Prostate gland (tissue), 2 donors: ENCODE data around the gene PFDN1. TPM values are rescaled to one million over a fixed set of nuclear protein-coding genes. Genes with fewer than 3 reads are reported as not detected.

ENCODE experiments used
- DNase-seq: peaks from one replicate; pipeline ENCODE4 v3.0.0-alpha.2; 2019; ENCODE audit warnings: low spot score
- H3K27ac ChIP-seq, 2 donors: fragments of 200-600 bp; sonication (generic); 2 replicates each; pipeline ENCODE4 v1.5.1; 2017 to 2019
- H3K27me3 ChIP-seq: fragments of 200-600 bp; sonication (generic); replicated peaks from 2 replicates; pipeline ENCODE4 v1.5.1; 2019; ENCODE audit not compliant: insufficient read depth
- H3K36me3 ChIP-seq, 2 donors: fragments of 200-600 bp; sonication (generic); 1 replicate in 1 of 2; 2 replicates in 1 of 2; pipeline versions ENCODE4 v1.5.1 to v1.8.1; 2017 to 2019
- H3K4me1 ChIP-seq: fragments of 200-600 bp; sonication (generic); replicated peaks from 2 replicates; pipeline ENCODE4 v1.5.1; 2019
- H3K4me3 ChIP-seq, 2 donors: fragments of 200-600 bp; sonication (generic); 2 replicates each; pipeline ENCODE4 v1.5.1; 2017 to 2019
- H3K9me3 ChIP-seq: fragments of 200-600 bp; sonication (generic); 2 replicates; pipeline ENCODE4 v1.5.1; 2017
- CTCF ChIP-seq, 4 experiments: fragments of 200-600 bp in 2 of 4; fragments of 450-650 bp in 2 of 4; sonication (generic) in 2 of 4; IDR thresholded peaks; 1 replicate in 3 of 4; 2 replicates in 1 of 4; pipeline ENCODE4 v1.5.1; 2016 to 2019; ENCODE audit warnings: antibody characterized with exemption in 4 of 4, mild to moderate bottlenecking in 2 of 4, moderate library complexity in 2 of 4
- POLR2A ChIP-seq: fragments of 450-650 bp; IDR thresholded peaks from one replicate; pipeline ENCODE4 v1.6.1; 2016; ENCODE audit warnings: antibody characterized with exemption, mild to moderate bottlenecking
- POLR2AphosphoS5 ChIP-seq: sonication (generic); formaldehyde crosslinking; IDR thresholded peaks from one replicate; pipeline ENCODE4 v1.6.1; 2017; ENCODE audit warnings: antibody characterized with exemption
- WGBS: methylation state at CpG from one replicate; pipeline ENCODE4 v1.1.5; 2018; 5-methylcytosine and 5-hydroxymethylcytosine counted together
- intact Hi-C: fragments of 100-400 bp; cut with DNase I; formaldehyde crosslinking; loops from one replicate; pipeline ENCODE4 v1.14.2; 2022
- total RNA-seq, 2 donors: library from RNA; depleted of rRNA; stranded (reverse); fragments of >200 nt; gene quantifications; one replicate each; pipeline ENCODE4 v1.1.0, GENCODE V29; 2016

Gene PFDN1
- total RNA-seq, 2 donors from 2014 or later = 88.0 to 145 TPM

- TF ChIP-seq CTCF (IDR thresholded peaks at IDR 0.05) (no peak), POLR2A (no peak), POLR2AphosphoS5 (no peak)
- whole genome bisulfite sequencing = 90% methylated on average over 5 of the region's 5 CpGs
- intact Hi-C loops = no loop called here
- Histone ChIP-seq H3K27me3 (no peaks in the 10 kb centered on the region), H3K4me1 (peaks cover 7% of the 10 kb centered on the region), H3K27ac (no peak overlapping the region), H3K4me3 (no peak overlapping the region), H3K9me3 (no peaks in the 10 kb centered on the region), H3K36me3 (no peaks in the 10 kb centered on the region)
- DNase-seq = no peak
Observed at GRCh38 chr5:140299056-140299455, 3.8 kb downstream of the PFDN1 start.

- intact Hi-C loops = no loop called here
- no peak overlapping the region for H3K4me3 ChIP-seq
- TF ChIP-seq POLR2AphosphoS5 = no peak
- peaks cover 7% of the 10 kb centered on the region for H3K4me1 ChIP-seq
- no peak overlapping the region for H3K27ac ChIP-seq
- H3K36me3 ChIP-seq = no peaks in the 10 kb centered on the region
- 67% methylated on average over 1 of the region's 1 CpG for WGBS
- no peaks in the 10 kb centered on the region for H3K9me3 ChIP-seq
- DNase-seq = no peak
- no peaks in the 10 kb centered on the region for H3K27me3 ChIP-seq
Observed at GRCh38 chr5:140298183-140298601, 4.7 kb downstream of the PFDN1 start.

GRCh38 chr5:140297283-140297682 is 5.6 kb downstream of the PFDN1 start:
- TF ChIP-seq POLR2A = no peak
- no peak for TF ChIP-seq CTCF (IDR thresholded peaks at IDR 0.05)
- TF ChIP-seq POLR2AphosphoS5 = no peak
- H3K9me3 ChIP-seq = no peaks in the 10 kb centered on the region
- no peaks in the 10 kb centered on the region for H3K36me3 ChIP-seq
- intact Hi-C loops = no loop called here
- no peak overlapping the region for H3K4me3 ChIP-seq
- WGBS = 73% methylated on average over 5 of the region's 5 CpGs
- no peak for DNase-seq
- no peaks in the 10 kb centered on the region for H3K27me3 ChIP-seq
- no peak overlapping the region for H3K27ac ChIP-seq
- peaks cover 7% of the 10 kb centered on the region for H3K4me1 ChIP-seq

GRCh38 chr5:140296289-140296688 is 6.6 kb downstream of the PFDN1 start:
- Histone ChIP-seq H3K9me3 (no peaks in the 10 kb centered on the region), H3K27me3 (no peaks in the 10 kb centered on the region), H3K36me3 (no peaks in the 10 kb centered on the region), H3K4me3 (no peak overlapping the region), H3K4me1 (no peaks in the 10 kb centered on the region), H3K27ac (no peak overlapping the region)
- DNase-seq = no peak
- WGBS = 70% methylated on average over 3 of the region's 3 CpGs
- TF ChIP-seq POLR2A (no peak), CTCF (IDR thresholded peaks at IDR 0.05) (no peak), POLR2AphosphoS5 (no peak)
- intact Hi-C loops = no loop called here

- Histone ChIP-seq H3K27me3 (no peaks in the 10 kb centered on the region), H3K9me3 (no peaks in the 10 kb centered on the region), H3K4me3 (no peak overlapping the region), H3K4me1 (no peaks in the 10 kb centered on the region), H3K27ac (no peak overlapping the region), H3K36me3 (no peaks in the 10 kb centered on the region)
- intact Hi-C loops = no loop called here
- TF ChIP-seq CTCF (IDR thresholded peaks at IDR 0.05) (no peak), POLR2A (no peak)
- peak; percentile 16 for DNase-seq
- WGBS = 16% methylated on average over 1 of the region's 1 CpG
Observed at GRCh38 chr5:140295414-140295813, 7.5 kb downstream of the PFDN1 start.
